ENCODE results near the gene SLC5A10.
A peak's percentile ranks its signal among the peaks of the same experiment; 100 is the strongest.

SLC5A10 gene

GRCh38 chr17:18994631-18995030, 42.7 kb downstream of the SLC5A10 start:
- Mint-ChIP-seq H3K27me3 (no peaks in the 10 kb centered on the region), H3K9me3 (ENCODE audit: low read depth) (peaks cover 3% of the 10 kb centered on the region), H3K36me3 (peaks cover 10% of the 10 kb centered on the region), H3K4me1 (ENCODE audit: low read depth) (peaks cover 26% of the 10 kb centered on the region), H3K27ac (no peak overlapping the region), H3K4me3 (no peak overlapping the region)

GRCh38 chr17:18995220-18995619, 43.3 kb downstream of the SLC5A10 start:
- Mint-ChIP-seq H3K9me3 (ENCODE audit: low read depth) (peaks cover 3% of the 10 kb centered on the region), H3K36me3 (peaks cover 10% of the 10 kb centered on the region), H3K4me1 (ENCODE audit: low read depth) (peaks cover 26% of the 10 kb centered on the region), H3K27ac (no peak overlapping the region), H3K27me3 (no peaks in the 10 kb centered on the region), H3K4me3 (no peak overlapping the region)

- Mint-ChIP-seq H3K27me3 (no peaks in the 10 kb centered on the region), H3K27ac (no peak overlapping the region), H3K4me3 (no peak overlapping the region), H3K9me3 (ENCODE audit: low read depth) (peaks cover 3% of the 10 kb centered on the region), H3K4me1 (ENCODE audit: low read depth) (peaks cover 31% of the 10 kb centered on the region), H3K36me3 (peaks cover 10% of the 10 kb centered on the region)
Observed at GRCh38 chr17:18996458-18996857, 44.5 kb downstream of the SLC5A10 start.

GRCh38 chr17:18997650-18998196, 45.8 kb downstream of the SLC5A10 start:
- peaks cover 10% of the 10 kb centered on the region for H3K36me3 Mint-ChIP-seq
- H3K27me3 Mint-ChIP-seq = no peaks in the 10 kb centered on the region
- peaks cover 36% of the 10 kb centered on the region for H3K4me1 Mint-ChIP-seq (ENCODE audit: low read depth)
- no peak overlapping the region for H3K4me3 Mint-ChIP-seq
- H3K9me3 Mint-ChIP-seq (ENCODE audit: low read depth) = peaks cover 3% of the 10 kb centered on the region
- H3K27ac Mint-ChIP-seq = no peak overlapping the region

GRCh38 chr17:18999394-18999793, 47.4 kb downstream of the SLC5A10 start:
- Mint-ChIP-seq H3K4me1 (ENCODE audit: low read depth) (peaks cover 30% of the 10 kb centered on the region), H3K27me3 (no peaks in the 10 kb centered on the region), H3K9me3 (ENCODE audit: low read depth) (peaks cover 3% of the 10 kb centered on the region), H3K27ac (no peak overlapping the region), H3K36me3 (peaks cover 10% of the 10 kb centered on the region), H3K4me3 (no peak overlapping the region)

GRCh38 chr17:18999911-19000310, 47.9 kb downstream of the SLC5A10 start:
- H3K4me1 Mint-ChIP-seq (ENCODE audit: low read depth) = peaks cover 31% of the 10 kb centered on the region
- H3K36me3 Mint-ChIP-seq = peaks cover 10% of the 10 kb centered on the region
- H3K27me3 Mint-ChIP-seq = no peaks in the 10 kb centered on the region
- peaks cover 3% of the 10 kb centered on the region for H3K9me3 Mint-ChIP-seq (ENCODE audit: low read depth)
- no peak overlapping the region for H3K4me3 Mint-ChIP-seq
- H3K27ac Mint-ChIP-seq = no peak overlapping the region

- H3K4me3 Mint-ChIP-seq = peak overlapping the region; percentile 50
- H3K4me1 Mint-ChIP-seq (ENCODE audit: low read depth) = peaks cover 27% of the 10 kb centered on the region
- no peaks in the 10 kb centered on the region for H3K9me3 Mint-ChIP-seq (ENCODE audit: low read depth)
- H3K27ac Mint-ChIP-seq = no peak overlapping the region
- peaks cover 7% of the 10 kb centered on the region for H3K36me3 Mint-ChIP-seq
- no peaks in the 10 kb centered on the region for H3K27me3 Mint-ChIP-seq
Observed at GRCh38 chr17:19000531-19001325, 48.8 kb downstream of the SLC5A10 start.

- peaks cover 2% of the 10 kb centered on the region for H3K36me3 Mint-ChIP-seq
- H3K4me1 Mint-ChIP-seq (ENCODE audit: low read depth) = peaks cover 28% of the 10 kb centered on the region
- no peak overlapping the region for H3K27ac Mint-ChIP-seq
- peak overlapping the region; percentile 91 for H3K4me3 Mint-ChIP-seq
- H3K9me3 Mint-ChIP-seq (ENCODE audit: low read depth) = no peaks in the 10 kb centered on the region
- H3K27me3 Mint-ChIP-seq = no peaks in the 10 kb centered on the region
Observed at GRCh38 chr17:19001907-19002590, 50.1 kb downstream of the SLC5A10 start.

- Mint-ChIP-seq H3K4me3 (peak overlapping the region; percentile 91), H3K36me3 (no peaks in the 10 kb centered on the region), H3K27ac (no peak overlapping the region), H3K4me1 (ENCODE audit: low read depth) (peaks cover 30% of the 10 kb centered on the region), H3K27me3 (no peaks in the 10 kb centered on the region), H3K9me3 (ENCODE audit: low read depth) (no peaks in the 10 kb centered on the region)
Observed at GRCh38 chr17:19002805-19003542, 51.0 kb downstream of the SLC5A10 start.

- peak overlapping the region; percentile 88 for H3K27ac Mint-ChIP-seq
- peak overlapping the region; percentile 91 for H3K4me3 Mint-ChIP-seq
- H3K27me3 Mint-ChIP-seq = no peaks in the 10 kb centered on the region
- H3K9me3 Mint-ChIP-seq (ENCODE audit: low read depth) = no peaks in the 10 kb centered on the region
- no peaks in the 10 kb centered on the region for H3K36me3 Mint-ChIP-seq
- H3K4me1 Mint-ChIP-seq (ENCODE audit: low read depth) = peaks cover 30% of the 10 kb centered on the region
Observed at GRCh38 chr17:19003543-19004420, 51.8 kb downstream of the SLC5A10 start.

GRCh38 chr17:19004421-19005136, 52.6 kb downstream of the SLC5A10 start, which contains the start of gene FAM83G:
TSS of gene FAM83G (minus strand) at chr17:19004764. CDS start at chr17:19004041, 723 bp downstream.
- Mint-ChIP-seq H3K9me3 (ENCODE audit: low read depth) (no peaks in the 10 kb centered on the region), H3K27me3 (no peaks in the 10 kb centered on the region), H3K27ac (peak within 1 kb of the TSS; percentile 88), H3K4me1 (ENCODE audit: low read depth) (peaks cover 30% of the 10 kb centered on the region), H3K36me3 (no peaks in the 10 kb centered on the region), H3K4me3 (peak within 1 kb of the TSS; percentile 91)

GRCh38 chr17:19005137-19005773, 53.3 kb downstream of the SLC5A10 start:
- Mint-ChIP-seq H3K9me3 (ENCODE audit: low read depth) (no peaks in the 10 kb centered on the region), H3K36me3 (no peaks in the 10 kb centered on the region), H3K4me1 (ENCODE audit: low read depth) (peaks cover 30% of the 10 kb centered on the region), H3K27me3 (no peaks in the 10 kb centered on the region), H3K4me3 (peak overlapping the region; percentile 61), H3K27ac (peak overlapping the region; percentile 81)

- Mint-ChIP-seq H3K4me1 (ENCODE audit: low read depth) (peaks cover 30% of the 10 kb centered on the region), H3K4me3 (peak overlapping the region; percentile 49)
Observed at GRCh38 chr17:19005789-19006430, 53.9 kb downstream of the SLC5A10 start.

More at GRCh38 chr17:19005789-19006430, 53.9 kb downstream of the SLC5A10 start:
- no peaks in the 10 kb centered on the region for H3K9me3 Mint-ChIP-seq (ENCODE audit: low read depth)
- H3K27ac Mint-ChIP-seq = peak overlapping the region; percentile 54
- H3K27me3 Mint-ChIP-seq = no peaks in the 10 kb centered on the region
- no peaks in the 10 kb centered on the region for H3K36me3 Mint-ChIP-seq

Data from activated naive CD8-positive, alpha-beta T cell (primary cell).